ENCODE results near the gene LHX3.

- TF ChIP-seq CTCF (IDR thresholded peaks at IDR 0.05) = no peak
- no peak for TF ChIP-seq POLR2A (IDR thresholded peaks at IDR 0.05)
These were observed 10.4 kb downstream of the LHX3 start for GRCh38 chr9:136194540-136194939.
